ENCODE results near the gene HPCAL4.

The HPCAL4 gene

GRCh38 chr1:39691383-39692151 is at the start of gene HPCAL4:
Gene HPCAL4 (minus strand): TSS chr1:39691433. CDS start chr1:39684603, 6,830 bp downstream.
- peak; percentile 72 to 88 (median 74) for DNase-seq (ENCODE audit: low read depth in 3 of 3)

GRCh38 chr1:39738622-39739366 is 47.6 kb upstream of the HPCAL4 start, which contains the start of gene PPIE:
Gene PPIE (plus strand): TSS chr1:39738882. CDS start chr1:39738901, 19 bp downstream.
- peak; percentile 95 to 99 (median 96) for DNase-seq (ENCODE audit: low read depth in 3 of 3)

- DNase-seq (ENCODE audit: low read depth in 3 of 3), result no peak
Observed at GRCh38 chr1:39737546-39738169, 46.4 kb upstream of the HPCAL4 start.

- no peak for DNase-seq (ENCODE audit: low read depth in 3 of 3)
Observed at GRCh38 chr1:39735731-39736130, 44.5 kb upstream of the HPCAL4 start.

GRCh38 chr1:39733161-39733560 is 41.9 kb upstream of the HPCAL4 start:
- DNase-seq (ENCODE audit: low read depth in 3 of 3), result no peak

GRCh38 chr1:39732730-39733129 is 41.5 kb upstream of the HPCAL4 start:
- no peak for DNase-seq (ENCODE audit: low read depth in 3 of 3)

- no peak for DNase-seq (ENCODE audit: low read depth in 3 of 3)
Observed at GRCh38 chr1:39729842-39730241, 38.6 kb upstream of the HPCAL4 start.

GRCh38 chr1:39729030-39729429 is 37.8 kb upstream of the HPCAL4 start:
- no peak for DNase-seq (ENCODE audit: low read depth in 3 of 3)

GRCh38 chr1:39727932-39728317 is 36.7 kb upstream of the HPCAL4 start:
- DNase-seq (ENCODE audit: low read depth in 3 of 3), result no peak

GRCh38 chr1:39727221-39727931 is 36.1 kb upstream of the HPCAL4 start:
- DNase-seq (ENCODE audit: low read depth in 3 of 3), result no peak

- DNase-seq (ENCODE audit: low read depth in 3 of 3), result no peak
Observed at GRCh38 chr1:39726600-39726999, 35.4 kb upstream of the HPCAL4 start.

- no peak for DNase-seq (ENCODE audit: low read depth in 3 of 3)
Observed at GRCh38 chr1:39722495-39722894, 31.3 kb upstream of the HPCAL4 start.

GRCh38 chr1:39721664-39722063 is 30.4 kb upstream of the HPCAL4 start:
- DNase-seq (ENCODE audit: low read depth in 3 of 3), result no peak

- no peak for DNase-seq (ENCODE audit: low read depth in 3 of 3)
Observed at GRCh38 chr1:39720094-39720999, 29.1 kb upstream of the HPCAL4 start.

GRCh38 chr1:39717809-39718208 is 26.6 kb upstream of the HPCAL4 start:
- DNase-seq (ENCODE audit: low read depth in 3 of 3), result no peak

- DNase-seq (ENCODE audit: low read depth in 3 of 3), result no peak
Observed at GRCh38 chr1:39713557-39713956, 22.3 kb upstream of the HPCAL4 start.

GRCh38 chr1:39711966-39712340 is 20.7 kb upstream of the HPCAL4 start:
- DNase-seq (ENCODE audit: low read depth in 3 of 3), result no peak

- DNase-seq (ENCODE audit: low read depth in 3 of 3), result no peak
Observed at GRCh38 chr1:39711104-39711965, 20.1 kb upstream of the HPCAL4 start.

GRCh38 chr1:39707506-39707905 is 16.3 kb upstream of the HPCAL4 start:
- DNase-seq (ENCODE audit: low read depth in 3 of 3), result no peak

- no peak for DNase-seq (ENCODE audit: low read depth in 3 of 3)
Observed at GRCh38 chr1:39704757-39705156, 13.5 kb upstream of the HPCAL4 start.

Measured in stimulated activated CD4-positive, alpha-beta T cell treated with anti-CD3 and anti-CD28 coated beads, TNF-alpha, amount 100 ng/mL, for 24 hours (primary cell).